ENCODE measurements around the gene DHRS1.

Gene DHRS1

GRCh38 chr14:24299255-24300191, at the start of gene DHRS1, which contains the start of gene NOP9:
Gene DHRS1 (minus strand): TSS chr14:24299780. CDS start chr14:24299106, 674 bp downstream.
Gene NOP9 (plus strand): TSS chr14:24299850. CDS start chr14:24299955, 105 bp downstream.
- DNase-seq (ENCODE audit: low spot score), result peak; percentile 95

- DNase-seq (ENCODE audit: low spot score), result no peak
Measured at GRCh38 chr14:24348186-24348585, 48.6 kb upstream of the DHRS1 start.

GRCh38 chr14:24347134-24347533, 47.6 kb upstream of the DHRS1 start:
- no peak for DNase-seq (ENCODE audit: low spot score)

- DNase-seq (ENCODE audit: low spot score), result no peak
Measured at GRCh38 chr14:24343795-24344660, 44.4 kb upstream of the DHRS1 start.

- DNase-seq (ENCODE audit: low spot score), result no peak
Measured at GRCh38 chr14:24342889-24343288, 43.3 kb upstream of the DHRS1 start.

GRCh38 chr14:24340606-24341005, 41.0 kb upstream of the DHRS1 start:
- no peak for DNase-seq (ENCODE audit: low spot score)

GRCh38 chr14:24339284-24340151, 39.9 kb upstream of the DHRS1 start, which contains the start of gene RIPK3:
Gene RIPK3 (minus strand): TSS chr14:24339991. CDS start chr14:24339826, 165 bp downstream.
- no peak for DNase-seq (ENCODE audit: low spot score)

GRCh38 chr14:24338843-24339242, 39.3 kb upstream of the DHRS1 start:
- no peak for DNase-seq (ENCODE audit: low spot score)

- DNase-seq (ENCODE audit: low spot score), result no peak
Measured at GRCh38 chr14:24337824-24338175, 38.2 kb upstream of the DHRS1 start.

GRCh38 chr14:24337144-24337823, 37.7 kb upstream of the DHRS1 start:
- no peak for DNase-seq (ENCODE audit: low spot score)

- DNase-seq (ENCODE audit: low spot score), result peak; percentile 46
Measured at GRCh38 chr14:24335461-24336171, 36.0 kb upstream of the DHRS1 start.

GRCh38 chr14:24334431-24335291, 35.1 kb upstream of the DHRS1 start, which contains the start of gene ADCY4:
Gene ADCY4 (minus strand): TSS chr14:24335071. CDS start chr14:24334652, 419 bp downstream.
- DNase-seq (ENCODE audit: low spot score), result peak; percentile 52

- peak; percentile 88 for DNase-seq (ENCODE audit: low spot score)
Measured at GRCh38 chr14:24332268-24332993, 32.9 kb upstream of the DHRS1 start.

GRCh38 chr14:24331731-24332267, 32.2 kb upstream of the DHRS1 start:
- no peak for DNase-seq (ENCODE audit: low spot score)

- no peak for DNase-seq (ENCODE audit: low spot score)
Measured at GRCh38 chr14:24330973-24331674, 31.5 kb upstream of the DHRS1 start.

GRCh38 chr14:24329736-24330135, 30.2 kb upstream of the DHRS1 start:
- no peak for DNase-seq (ENCODE audit: low spot score)

GRCh38 chr14:24329073-24329663, 29.6 kb upstream of the DHRS1 start:
- no peak for DNase-seq (ENCODE audit: low spot score)
